Stimulated activated CD8-positive, alpha-beta memory T cell treated with anti-CD3 and anti-CD28 coated beads, Interleukin-7, amount 100 ng/mL, for 48 hours (primary cell): ENCODE data around the gene LINC01488.

Source experiments
- DNase-seq, 2 donors: peaks; one replicate each; pipeline ENCODE4 v3.0.0-alpha.2; 2020; ENCODE audit warnings: low read depth in 1 of 2; ENCODE audit errors: extremely low read depth in 1 of 2

LINC01488 gene

GRCh38 chr11:69444381-69445130 lies 36.9 kb upstream of the LINC01488 start:
- DNase-seq = no peak

DNA sequence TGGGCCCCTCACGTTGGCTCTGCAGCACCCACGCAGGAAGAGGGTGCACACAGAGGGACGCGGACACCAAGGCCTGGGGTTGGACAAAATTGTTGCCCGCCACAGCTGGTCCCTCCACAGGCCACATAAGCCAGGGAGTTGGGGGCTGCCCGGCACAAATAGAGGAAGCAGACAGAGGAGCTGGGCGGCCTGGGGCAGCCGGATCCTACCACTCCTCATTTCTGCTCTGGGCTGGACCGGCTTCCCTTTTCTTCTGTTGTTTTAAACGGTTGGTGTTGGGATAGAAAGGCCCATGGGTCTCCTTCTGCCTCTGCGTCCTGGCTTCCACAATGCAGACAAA lies 36.4 kb upstream of the LINC01488 start:
- no peak for DNase-seq

DNA sequence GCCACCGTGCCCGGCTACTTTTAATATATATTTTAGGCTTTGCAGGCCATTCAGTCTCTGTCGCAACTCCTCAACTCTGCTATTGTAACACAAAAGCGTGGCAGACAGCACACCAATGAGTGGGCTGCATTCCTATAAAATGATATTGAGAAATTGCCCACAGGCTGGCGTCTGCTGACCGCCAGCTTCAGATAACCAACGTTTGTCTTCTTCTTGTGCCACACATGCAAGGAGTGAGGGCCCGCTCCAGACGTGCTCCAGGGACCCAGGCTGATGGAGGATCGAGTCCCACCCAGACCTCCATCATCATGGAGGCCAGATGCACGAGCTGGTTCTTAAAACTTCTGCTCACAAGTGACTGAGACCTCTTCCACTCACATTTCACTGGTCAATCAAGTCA lies 35.4 kb upstream of the LINC01488 start:
- no peak for DNase-seq

GRCh38 chr11:69447786-69448185 lies 33.7 kb upstream of the LINC01488 start:
- no peak for DNase-seq

GRCh38 chr11:69448471-69449284 lies 32.8 kb upstream of the LINC01488 start:
- no peak for DNase-seq

GRCh38 chr11:69449320-69450063 lies 32.0 kb upstream of the LINC01488 start:
- no peak for DNase-seq

GRCh38 chr11:69450064-69450856 lies 31.2 kb upstream of the LINC01488 start:
- no peak for DNase-seq

GRCh38 chr11:69450857-69451220 lies 30.6 kb upstream of the LINC01488 start:
- no peak for DNase-seq

- no peak for DNase-seq
Measured at GRCh38 chr11:69451289-69451688, 30.2 kb upstream of the LINC01488 start.

GRCh38 chr11:69452206-69452987 lies 29.1 kb upstream of the LINC01488 start:
- no peak for DNase-seq

DNA sequence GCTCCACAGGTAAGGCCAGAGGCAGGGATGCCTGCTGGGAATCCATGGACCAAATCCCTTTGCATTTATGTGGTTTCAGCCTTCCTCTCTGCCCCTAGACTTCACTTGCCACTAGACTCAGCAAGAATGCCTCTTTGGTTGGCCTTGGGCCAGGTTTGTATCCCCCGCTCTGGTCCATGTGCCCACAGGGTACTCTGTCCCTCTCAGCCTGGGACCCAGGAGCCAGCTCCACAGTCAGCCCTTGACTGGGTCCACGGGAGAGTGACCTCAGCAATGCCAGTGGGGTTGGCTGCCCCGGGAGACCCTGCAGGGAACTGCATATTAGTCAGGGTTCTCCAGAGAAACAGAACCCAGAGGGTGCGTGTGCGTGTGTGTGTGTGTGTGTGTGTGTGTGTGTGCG lies 28.3 kb upstream of the LINC01488 start:
- no peak for DNase-seq

DNA sequence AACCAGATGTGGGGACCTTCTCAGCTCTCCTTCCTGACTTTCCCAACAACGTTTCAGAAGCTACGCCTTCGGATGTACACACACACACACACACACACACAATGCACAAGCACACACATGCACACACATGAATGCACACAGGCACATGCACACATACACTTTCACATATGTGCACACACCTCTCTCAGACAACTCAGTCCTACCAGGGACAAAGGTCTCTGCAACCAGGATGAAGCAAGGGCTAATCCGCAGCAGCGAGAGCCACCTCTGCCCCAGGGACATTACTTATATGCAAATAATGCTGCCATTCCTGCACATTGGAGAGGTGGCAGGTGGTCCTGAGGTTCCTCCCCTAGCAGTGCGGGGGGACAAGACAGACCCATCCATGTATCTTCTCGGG lies 27.4 kb upstream of the LINC01488 start:
- DNase-seq = no peak

DNA sequence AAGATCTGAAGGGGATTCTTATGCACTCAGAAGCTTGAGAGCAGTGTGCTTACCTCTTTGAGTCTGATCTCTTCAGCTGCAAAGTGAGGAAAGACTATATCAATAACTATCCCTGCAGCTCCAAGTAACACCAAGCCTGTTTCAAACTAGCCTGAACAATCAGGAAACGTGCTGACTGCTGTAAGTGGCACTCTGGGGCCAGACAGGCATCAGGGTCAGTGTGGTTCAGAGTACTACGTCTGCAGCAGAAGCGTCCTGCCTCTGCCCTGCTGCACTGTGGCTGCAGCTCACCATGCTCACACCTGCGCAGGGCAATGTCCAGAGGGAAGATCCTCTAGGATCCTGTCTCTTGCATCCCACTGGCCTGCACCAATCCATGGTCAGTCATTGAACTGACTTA lies 25.5 kb upstream of the LINC01488 start:
- no peak for DNase-seq

GRCh38 chr11:69456712-69457111 lies 24.8 kb upstream of the LINC01488 start:
- DNase-seq = no peak

DNA sequence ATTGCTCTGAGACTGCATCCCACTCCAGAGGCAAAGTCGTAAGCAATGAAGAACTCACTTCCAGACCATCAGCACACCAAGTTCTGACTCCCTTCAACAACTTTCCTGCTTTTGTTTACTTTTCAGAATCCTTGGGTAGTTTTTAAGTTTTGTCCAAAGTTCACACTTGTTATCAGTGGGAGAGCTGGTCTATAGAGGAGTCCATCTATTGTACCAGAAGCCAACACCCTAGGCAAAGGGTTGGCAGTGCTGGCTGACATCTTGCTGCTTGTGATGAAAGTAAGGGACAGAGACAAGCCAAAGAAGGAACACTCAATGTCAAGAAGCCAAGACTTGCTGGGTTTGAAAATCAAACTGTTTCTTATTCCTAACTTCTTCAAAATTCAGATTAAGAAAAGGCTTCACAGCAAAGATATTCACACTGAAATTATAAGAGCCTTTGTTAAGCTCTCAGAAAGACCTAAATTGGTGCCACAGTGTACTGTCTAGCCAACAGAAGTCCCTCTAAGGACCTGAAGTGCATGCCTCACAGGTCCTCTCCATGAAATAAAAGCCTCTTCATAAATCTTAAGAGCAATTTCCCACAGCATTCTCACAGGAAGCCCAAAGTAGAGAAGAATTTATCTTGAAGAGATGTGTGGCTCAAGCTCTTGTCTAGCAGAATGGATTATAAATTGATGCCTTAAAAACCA lies 21.5 kb upstream of the LINC01488 start:
- DNase-seq = no peak

DNA sequence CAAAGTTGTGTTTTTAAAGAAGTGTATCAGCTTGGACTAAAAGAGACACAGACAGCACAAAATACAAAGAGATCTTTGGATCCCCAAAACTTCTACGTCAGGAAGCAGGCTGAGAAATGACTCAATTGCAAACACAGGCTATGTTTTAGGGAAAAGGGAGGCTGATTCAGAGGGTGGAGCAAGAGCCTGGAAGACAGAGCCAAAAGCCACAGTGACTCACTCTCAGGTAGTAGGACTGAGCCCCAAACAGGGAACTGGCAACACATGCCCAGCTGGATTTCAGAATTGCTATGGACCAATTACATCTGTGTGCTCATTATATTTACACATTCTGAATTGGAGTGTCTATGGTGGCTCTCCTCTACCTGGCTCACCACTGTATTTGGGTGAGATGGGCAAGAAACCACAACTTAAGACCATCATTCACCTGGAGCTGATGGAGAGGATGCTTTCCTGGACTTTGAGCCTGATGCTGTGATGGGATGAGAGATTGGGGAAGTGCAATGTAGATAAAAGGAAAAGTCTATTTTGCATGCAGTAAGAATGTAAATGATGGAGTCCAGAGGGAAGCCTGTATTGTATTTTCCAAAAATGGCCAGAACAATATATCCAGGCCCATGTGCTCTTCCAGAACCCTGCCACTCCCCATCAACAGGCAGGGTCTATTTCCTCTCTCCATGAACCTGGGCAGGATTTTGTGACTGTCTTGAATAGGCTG lies 20.8 kb upstream of the LINC01488 start:
- DNase-seq = no peak

DNA sequence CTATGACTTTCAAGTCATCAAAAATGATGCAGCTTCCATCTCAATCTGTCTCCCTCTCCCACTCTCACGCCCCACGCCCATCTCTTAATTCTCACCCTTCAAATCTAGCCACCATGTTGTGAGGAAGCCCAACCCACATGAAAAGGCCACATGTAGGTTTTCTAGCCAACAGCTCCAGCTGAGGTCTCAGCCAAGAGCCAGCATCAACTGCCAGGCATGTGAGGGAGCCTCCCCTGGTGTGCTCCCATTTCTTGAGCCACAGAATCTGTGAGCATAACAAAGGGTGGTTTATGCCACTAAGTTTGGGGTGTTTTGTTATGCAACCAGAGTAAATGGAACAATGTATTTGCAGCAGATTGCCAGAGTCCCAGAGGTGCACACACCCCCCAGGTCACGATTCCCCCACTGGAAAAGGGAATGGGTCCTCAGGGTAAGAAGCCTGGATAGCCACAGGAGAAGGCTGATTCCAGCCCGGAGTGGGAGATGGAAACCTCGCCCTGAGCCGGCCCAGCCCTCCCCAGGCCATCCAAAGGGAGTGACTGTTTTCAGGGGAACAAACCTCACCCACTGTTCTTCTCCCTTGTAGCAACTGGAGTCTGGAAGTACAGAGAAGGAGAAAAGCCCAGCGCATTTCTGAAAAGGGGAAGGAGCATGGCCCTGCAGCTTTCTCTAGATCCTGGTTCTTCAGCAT lies 20.0 kb upstream of the LINC01488 start:
- no peak for DNase-seq
